ENCODE measurements around the gene PPARA.

DNA sequence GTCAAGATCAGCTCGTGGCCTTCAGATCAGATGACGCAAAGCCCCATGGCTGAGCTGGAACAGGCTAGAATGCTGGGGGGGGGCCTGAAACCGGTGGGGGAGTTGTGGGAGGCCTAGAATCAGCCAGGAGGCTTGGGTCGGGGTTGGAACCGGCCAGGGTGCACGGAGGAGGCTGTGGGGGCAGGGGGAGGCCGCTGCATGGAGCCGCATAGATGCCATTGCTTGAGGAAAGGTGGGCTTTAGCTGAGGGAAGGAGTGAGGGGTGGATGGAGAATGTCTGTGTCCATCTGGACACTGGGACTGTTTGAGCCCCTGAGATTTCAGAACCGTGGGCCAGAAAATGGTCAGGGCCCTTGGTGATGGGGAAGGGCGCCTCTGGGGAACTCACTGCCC, 74.6 kb downstream of the PPARA start:
- TF ChIP-seq, protein P1, sequence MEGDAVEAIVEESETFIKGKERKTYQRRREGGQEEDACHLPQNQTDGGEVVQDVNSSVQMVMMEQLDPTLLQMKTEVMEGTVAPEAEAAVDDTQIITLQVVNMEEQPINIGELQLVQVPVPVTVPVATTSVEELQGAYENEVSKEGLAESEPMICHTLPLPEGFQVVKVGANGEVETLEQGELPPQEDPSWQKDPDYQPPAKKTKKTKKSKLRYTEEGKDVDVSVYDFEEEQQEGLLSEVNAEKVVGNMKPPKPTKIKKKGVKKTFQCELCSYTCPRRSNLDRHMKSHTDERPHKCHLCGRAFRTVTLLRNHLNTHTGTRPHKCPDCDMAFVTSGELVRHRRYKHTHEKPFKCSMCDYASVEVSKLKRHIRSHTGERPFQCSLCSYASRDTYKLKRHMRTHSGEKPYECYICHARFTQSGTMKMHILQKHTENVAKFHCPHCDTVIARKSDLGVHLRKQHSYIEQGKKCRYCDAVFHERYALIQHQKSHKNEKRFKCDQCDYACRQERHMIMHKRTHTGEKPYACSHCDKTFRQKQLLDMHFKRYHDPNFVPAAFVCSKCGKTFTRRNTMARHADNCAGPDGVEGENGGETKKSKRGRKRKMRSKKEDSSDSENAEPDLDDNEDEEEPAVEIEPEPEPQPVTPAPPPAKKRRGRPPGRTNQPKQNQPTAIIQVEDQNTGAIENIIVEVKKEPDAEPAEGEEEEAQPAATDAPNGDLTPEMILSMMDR (IDR thresholded peaks at IDR 0.05) = no peak
- no peak for TF ChIP-seq ZFX (IDR thresholded peaks at IDR 0.05; ENCODE audit: borderline replicate concordance)
